HepG2 (cell line): ENCODE results near the gene KRT34.

Experiments used
- SOX6 ChIP-seq, 2 experiments: fragments of 450-650 bp in 1 of 2; sonication (generic) in 1 of 2; formaldehyde crosslinking in 1 of 2; IDR thresholded peaks; 2 replicates each; pipeline versions ENCODE4 v1.4.0 to v1.6.1; 2017 to 2020; ENCODE audit warnings: antibody characterized with exemption in 1 of 2, mild to moderate bottlenecking in 1 of 2, missing genetic modification reagents in 1 of 2
- ZNF557 ChIP-seq: sonication (generic); formaldehyde crosslinking; IDR thresholded peaks from 2 replicates; pipeline ENCODE4 v1.4.0; 2020; ENCODE audit warnings: missing genetic modification reagents

DNA sequence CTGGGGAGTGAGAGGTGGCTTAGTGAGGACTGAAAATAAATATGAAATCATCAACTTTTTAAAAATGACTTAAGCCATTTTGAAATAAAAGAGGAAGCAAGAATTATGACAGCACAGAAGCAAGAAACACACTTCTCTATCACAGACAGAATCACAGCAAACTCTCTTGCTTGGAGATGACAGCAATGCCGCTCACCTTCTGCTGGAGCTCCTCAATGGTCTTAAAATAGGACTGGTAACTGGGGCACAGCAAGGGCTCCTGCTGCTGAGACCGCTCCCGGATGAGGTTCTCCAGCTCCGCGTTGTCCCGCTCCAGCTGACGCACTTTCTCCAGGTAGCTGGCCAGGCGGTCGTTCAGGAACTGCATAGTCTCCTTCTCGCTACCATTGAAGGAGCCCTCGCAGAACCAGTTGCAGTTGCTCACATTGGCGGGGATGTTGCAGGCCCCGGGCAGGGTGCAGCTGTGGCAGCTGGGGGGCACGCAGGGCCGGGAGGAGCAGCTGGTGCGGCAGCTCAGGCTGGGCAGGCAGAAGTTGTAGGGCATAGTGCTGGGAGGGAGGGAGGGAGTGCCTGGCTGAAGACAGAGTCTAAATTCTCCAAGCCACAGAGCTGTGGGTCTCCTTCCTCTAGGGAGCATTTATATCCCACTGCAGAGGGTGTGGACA, 15.0 kb upstream of the KRT34 start, which contains the start of gene KRT31:
- TF ChIP-seq SOX6 (IDR thresholded peaks at IDR 0.05) (no peak), SOX6 (CRISPR knock-in tag; IDR thresholded peaks at IDR 0.05) (no peak), ZNF557 (CRISPR knock-in tag) (no peak)
